H1 (cell line): Measurements from ENCODE around the gene LBHD1. TPM values are rescaled to one million over a fixed set of nuclear protein-coding genes. Genes with fewer than 3 reads are reported as not detected.

Source experiments
- CTCF ChIA-PET: fragments of 300-600 bp; sonication (Branson Sonifier 250); formaldehyde crosslinking; loops from one replicate; lab custom pipeline; 2021; ENCODE audit not compliant: partially characterized antibody; lab: Charles Lee
- POLR2A ChIA-PET: fragments of 300-600 bp; sonication (Branson Sonifier 250); formaldehyde crosslinking; loops from one replicate; lab custom pipeline; 2021; ENCODE audit warnings: inconsistent platforms; ENCODE audit not compliant: partially characterized antibody; lab: Charles Lee
- DNase-seq, 2 experiments: peaks; one replicate each; pipeline versions ENCODE4 v3.0.0 to v3.0.0-alpha.2; 2010 to 2022; ENCODE audit warnings: low spot score in 2 of 2, low read depth in 1 of 2, mixed read lengths in 1 of 2
- FAIRE-seq: peaks from 2 replicates; lab custom pipeline; 2011; peaks lifted over from hg19 to GRCh38; lab: Jason Lieb, UNC
- H2AFZ ChIP-seq: 2 replicates; pipeline ENCODE4 v1.8.1; 2012; ENCODE audit warnings: low read length, inconsistent platforms
- H2AK5ac ChIP-seq: 2 replicates; pipeline ENCODE4 v1.6.1; 2013; ENCODE audit warnings: low read depth, low read length
- H2BK120ac ChIP-seq: replicated peaks from 2 replicates; pipeline ENCODE3; 2013; ENCODE audit warnings: low read depth, low read length, inconsistent platforms
- H2BK12ac ChIP-seq: 2 replicates; pipeline ENCODE4 v1.6.1; 2013; ENCODE audit warnings: low read depth, low read length
- H2BK15ac ChIP-seq: 2 replicates; pipeline ENCODE4 v1.6.1; 2013; ENCODE audit warnings: low read length
- H2BK20ac ChIP-seq: 2 replicates; pipeline ENCODE4 v1.6.1; 2013; ENCODE audit warnings: low read length
- H2BK5ac ChIP-seq: 2 replicates; pipeline ENCODE4 v1.6.1; 2013; ENCODE audit warnings: low read depth, low read length
- H3K14ac ChIP-seq: 2 replicates; pipeline ENCODE4 v1.6.1; 2013; ENCODE audit warnings: inconsistent platforms; ENCODE audit not compliant: insufficient read length
- H3K18ac ChIP-seq: 2 replicates; pipeline ENCODE4 v1.6.1; 2013; ENCODE audit warnings: low read length; ENCODE audit errors: extremely low read depth
- H3K23ac ChIP-seq: 2 replicates; pipeline ENCODE4 v1.6.1; 2013; ENCODE audit warnings: inconsistent platforms; ENCODE audit not compliant: insufficient read length
- H3K23me2 ChIP-seq: 2 replicates; pipeline ENCODE4 v1.6.1; 2013; ENCODE audit warnings: low read depth, low read length
- H3K27ac ChIP-seq: 2 replicates; pipeline ENCODE4 v1.6.1; 2011; ENCODE audit warnings: low read depth, low read length, inconsistent platforms
- H3K27me3 ChIP-seq, 4 experiments: replicated peaks in 1 of 4; 1 replicate in 1 of 4; 2 replicates in 3 of 4; pipeline versions ENCODE4 v1.6.1 to v1.8.1; 2011 to 2013; ENCODE audit warnings: low read length in 3 of 4, mild to moderate bottlenecking in 3 of 4, inconsistent platforms in 2 of 4, mixed read lengths in 2 of 4, moderate library complexity in 1 of 4; ENCODE audit not compliant: control insufficient read depth in 3 of 4, insufficient read depth in 3 of 4; ENCODE audit errors: extremely low read depth in 1 of 4
- H3K36me3 ChIP-seq, 4 experiments: 2 replicates each; pipeline versions ENCODE4 v1.6.1 to v1.8.1; 2011 to 2013; ENCODE audit warnings: mild to moderate bottlenecking in 4 of 4, low read length in 3 of 4, moderate library complexity in 2 of 4, control low read depth in 1 of 4, inconsistent platforms in 1 of 4; ENCODE audit not compliant: insufficient read depth in 4 of 4, control insufficient read depth in 2 of 4
- H3K4ac ChIP-seq: replicated peaks from 2 replicates; pipeline ENCODE3; 2013; ENCODE audit warnings: low read length, low read depth, mixed read lengths, inconsistent platforms; ENCODE audit not compliant: insufficient read length
- H3K4me1 ChIP-seq, 4 experiments: replicated peaks in 1 of 4; 1 replicate in 1 of 4; 2 replicates in 3 of 4; pipeline versions ENCODE4 v1.6.1 to v1.8.1; 2011 to 2013; ENCODE audit warnings: low read length in 3 of 4, inconsistent platforms in 2 of 4, mixed read lengths in 1 of 4; ENCODE audit not compliant: insufficient read depth in 4 of 4, control insufficient read depth in 3 of 4
- H3K4me2 ChIP-seq, 2 experiments: 2 replicates each; pipeline versions ENCODE4 v1.6.1 to v1.8.1; 2011 to 2013; ENCODE audit warnings: low read depth in 2 of 2, low read length in 2 of 2, control low read depth in 1 of 2, inconsistent platforms in 1 of 2, mild to moderate bottlenecking in 1 of 2; ENCODE audit not compliant: insufficient read depth in 1 of 2
- H3K4me3 ChIP-seq, 4 experiments: fragments of 200-600, 300-600 bp in 1 of 4; sonication (generic), shearing (Covaris generic), sonication (Bioruptor Twin) in 1 of 4; 2 replicates each; pipeline versions ENCODE4 v1.5.1 to v1.8.1; 2011 to 2016; ENCODE audit warnings: low read length in 4 of 4, low read depth in 3 of 4, control low read depth in 2 of 4, inconsistent platforms in 2 of 4, mild to moderate bottlenecking in 2 of 4, mixed read lengths in 1 of 4, moderate library complexity in 1 of 4; ENCODE audit not compliant: insufficient read depth in 2 of 4; ENCODE audit errors: extremely low read depth in 1 of 4
- H3K56ac ChIP-seq: replicated peaks from 2 replicates; pipeline ENCODE3; 2013; ENCODE audit warnings: low read depth, mild to moderate bottlenecking, mixed read lengths, low read length, inconsistent platforms; ENCODE audit not compliant: insufficient read length
- H3K79me1 ChIP-seq: 2 replicates; pipeline ENCODE4 v1.6.1; 2013; ENCODE audit warnings: low read depth, low read length, control low read depth
- H3K79me2 ChIP-seq, 2 experiments: 2 replicates each; pipeline versions ENCODE4 v1.6.1 to v1.8.1; 2012 to 2013; ENCODE audit warnings: low read length in 2 of 2, mild to moderate bottlenecking in 2 of 2, inconsistent platforms in 1 of 2; ENCODE audit not compliant: insufficient read depth in 2 of 2, control insufficient read depth in 1 of 2
- H3K9ac ChIP-seq, 4 experiments: replicated peaks in 1 of 4; 1 replicate in 1 of 4; 2 replicates in 3 of 4; pipeline versions ENCODE4 v1.6.1 to v1.8.1; 2011 to 2013; ENCODE audit warnings: low read depth in 3 of 4, low read length in 3 of 4, control low read depth in 2 of 4, mild to moderate bottlenecking in 2 of 4, moderate library complexity in 2 of 4, inconsistent platforms in 1 of 4; ENCODE audit errors: extremely low read depth in 1 of 4
- H3K9me3 ChIP-seq, 2 experiments: 2 replicates each; pipeline versions ENCODE4 v1.6.1 to v1.8.1; 2012 to 2013; ENCODE audit warnings: mild to moderate bottlenecking in 2 of 2, moderate library complexity in 2 of 2, control low read depth in 1 of 2, inconsistent platforms in 1 of 2, low read depth in 1 of 2, low read length in 1 of 2, mixed read lengths in 1 of 2; ENCODE audit not compliant: insufficient read depth in 2 of 2
- H4K20me1 ChIP-seq, 2 experiments: replicated peaks in 1 of 2; 2 replicates each; pipeline versions ENCODE3 to v1.8.1; 2011 to 2013; ENCODE audit warnings: inconsistent platforms in 2 of 2, low read length in 2 of 2, mild to moderate bottlenecking in 1 of 2; ENCODE audit not compliant: insufficient read depth in 2 of 2, control insufficient read depth in 1 of 2
- H4K5ac ChIP-seq: 2 replicates; pipeline ENCODE4 v1.6.1; 2013; ENCODE audit warnings: low read length, low read depth, mixed read lengths, inconsistent platforms; ENCODE audit not compliant: insufficient read length
- H4K8ac ChIP-seq: 2 replicates; pipeline ENCODE4 v1.8.0; 2013; ENCODE audit warnings: mild to moderate bottlenecking, moderate library complexity, low read length, inconsistent platforms; ENCODE audit not compliant: insufficient read depth; ENCODE audit errors: extremely low read depth
- H4K91ac ChIP-seq: replicated peaks from 2 replicates; pipeline ENCODE3; 2013; ENCODE audit warnings: low read length, mixed read lengths, inconsistent platforms; ENCODE audit not compliant: insufficient read length
- ASH2L ChIP-seq: fragments of 200-600, 300-600 bp; sonication (generic); IDR thresholded peaks from one replicate; pipeline ENCODE4 v1.7.1; 2017; ENCODE audit warnings: low read length
- BRCA1 ChIP-seq: IDR thresholded peaks from 2 replicates; pipeline ENCODE4 v1.6.1; 2012; ENCODE audit warnings: low read depth, low read length, improper control_type of control experiment
- CBX5 ChIP-seq: fragments of 300-800, 300-1000 bp; sonication (generic); IDR thresholded peaks from 2 replicates; pipeline ENCODE4 v1.7.1; 2016; ENCODE audit warnings: antibody characterized with exemption, low read length, low read depth
- CBX8 ChIP-seq: fragments of 300-800, 300-1000 bp; sonication (generic); IDR thresholded peaks from 2 replicates; pipeline ENCODE4 v1.7.1; 2016; ENCODE audit warnings: low read depth, low read length, borderline replicate concordance
- CREB1 ChIP-seq: IDR thresholded peaks from 2 replicates; pipeline ENCODE4 v1.6.1; 2012; ENCODE audit warnings: inconsistent platforms
- CTBP2 ChIP-seq: IDR thresholded peaks from 2 replicates; pipeline ENCODE4 v1.7.0; 2011; ENCODE audit warnings: borderline replicate concordance, mild to moderate bottlenecking, moderate library complexity, mixed read lengths, low read length; ENCODE audit not compliant: insufficient read depth, insufficient read length
- FOSL1 ChIP-seq: IDR thresholded peaks from 2 replicates; pipeline ENCODE4 v1.6.1; 2011; ENCODE audit warnings: mild to moderate bottlenecking, low read depth, low read length, moderate library complexity; ENCODE audit not compliant: insufficient read depth
- HDAC6 ChIP-seq: IDR thresholded peaks from one replicate; pipeline ENCODE4 v1.7.1; 2012; ENCODE audit warnings: low read depth, mild to moderate bottlenecking, inconsistent platforms, low read length, moderate library complexity
- POLR2A ChIP-seq, 2 experiments: IDR thresholded peaks; 1 replicate in 1 of 2; 2 replicates in 1 of 2; pipeline ENCODE4 v1.6.1; 2011; ENCODE audit warnings: low read depth in 2 of 2, low read length in 2 of 2, mild to moderate bottlenecking in 2 of 2; ENCODE audit errors: control extremely low read depth in 1 of 2
- RFX5 ChIP-seq: IDR thresholded peaks from 2 replicates; pipeline ENCODE4 v1.6.1; 2011; ENCODE audit warnings: low read depth, low read length, improper control_type of control experiment, borderline replicate concordance
- RXRA ChIP-seq: IDR thresholded peaks from 2 replicates; pipeline ENCODE4 v1.6.1; 2011; ENCODE audit warnings: low read depth, mild to moderate bottlenecking, low read length, moderate library complexity; ENCODE audit not compliant: insufficient read depth
- SP2 ChIP-seq: IDR thresholded peaks from 2 replicates; pipeline ENCODE4 v1.6.1; 2012; ENCODE audit warnings: mild to moderate bottlenecking, low read length, inconsistent platforms
- SRF ChIP-seq: IDR thresholded peaks from 2 replicates; pipeline ENCODE4 v1.6.1; 2011; ENCODE audit warnings: mild to moderate bottlenecking, low read depth, low read length, moderate library complexity
- WGBS, 2 experiments: shearing (Covaris generic) in 1 of 2; methylation state at CpG; one replicate each; pipeline versions ENCODE4 v1.1.6 to v1.1.7; 2013 to 2015; ENCODE audit warnings: low lambda C conversion rate in 2 of 2, mixed read lengths in 2 of 2, inconsistent platforms in 1 of 2, low coverage in 1 of 2, missing lambda C conversion rate in 1 of 2; ENCODE audit not compliant: insufficient replicate concordance in 2 of 2, insufficient coverage in 1 of 2, insufficient read length in 1 of 2; ENCODE audit errors: extremely low coverage in 1 of 2, missing lambda C conversion rate in 1 of 2; 5-methylcytosine and 5-hydroxymethylcytosine counted together
- polyA plus RNA-seq, 7 experiments: library from polyadenylated mRNA; depleted of rRNA in 3 of 7; stranded (reverse) in 5 of 7; unstranded in 2 of 7; fragments of >200 nt in 5 of 7; fragments of 200-250 nt in 2 of 7; gene quantifications; 1 replicate in 5 of 7; 2 replicates in 1 of 7; 4 replicates in 1 of 7; pipeline versions ENCODE4 v1.2.1 to v1.2.3, GENCODE V29; 2011 to 2013; ENCODE audit warnings: missing spikeins in 2 of 7, mixed read lengths in 2 of 7
- total RNA-seq: library from RNA; stranded (reverse); fragmentation: NEBNext Ultra II Directional; extraction: Animal tissue kit (Norgen Biotek cat#: 25700); gene quantifications from 2 replicates; pipeline ENCODE4 v1.2.1, GENCODE V29; 2021

The LBHD1 gene
- total and polyA plus RNA-seq, 2 of the 8 experiments (the other 6 are each of a cell fraction or from before 2014, with no cell fraction given): 2.3 to 5.2 TPM

- Histone ChIP-seq H4K8ac (peak within 1 kb of the TSS; percentile 88; the same call in 1 of the 2 replicates), H2AFZ (no peak within 1 kb of the TSS), H2BK5ac (no peak within 1 kb of the TSS), H3K4me3 (no peak within 1 kb of the TSS), H3K23me2 (no peaks in the 10 kb centered on the region), H3K4me1 (peaks cover 0 to 4% (median 0%) of the 10 kb centered on the region in 4 experiments; a peak in 2 of 7 replicates), H4K20me1 (peaks cover 0 to 6% of the 10 kb centered on the region in 2 experiments), H3K27me3 (no peaks in the 10 kb centered on the region), H3K18ac (no peak within 1 kb of the TSS), H2BK20ac (no peak within 1 kb of the TSS), H2BK12ac (no peak within 1 kb of the TSS), H3K36me3 (peaks cover 11 to 29% (median 25%) of the 10 kb centered on the region in 4 experiments; a peak in 6 of 8 replicates), H3K79me2 (no peaks in the 10 kb centered on the region), H4K91ac (no peak within 1 kb of the TSS), H3K4me2 (no peak within 1 kb of the TSS; a peak in 1 of 4 replicates), H3K14ac (no peak within 1 kb of the TSS), H3K79me1 (no peaks in the 10 kb centered on the region), H3K56ac (no peak within 1 kb of the TSS), H2BK120ac (no peak within 1 kb of the TSS), H3K27ac (no peak within 1 kb of the TSS), H3K23ac (no peak within 1 kb of the TSS), H2AK5ac (no peak within 1 kb of the TSS), H2BK15ac (no peak within 1 kb of the TSS), H3K4ac (no peak within 1 kb of the TSS), H3K9me3 (no peaks in the 10 kb centered on the region), H3K9ac (peak within 1 kb of the TSS in 1 of 4 experiments; percentile 50; a peak in 1 of 7 replicates), H4K5ac (no peak within 1 kb of the TSS)
- CTCF ChIA-PET: interaction anchor here (0.6 to 10.3 kb wide), 17 partner anchors 7 to 146 kb away, joined by 3 to 114 read pairs (median 4); partner anchors contain the start of genes BSCL2, C11orf98, CSKMT and GNG3
- 86% methylated on average over 11 of the region's 11 CpGs; no CpG with 5 or more reads in 1 of the 2 experiments for WGBS, 2 experiments
- DNase-seq (no peak), FAIRE-seq (no peak)
- POLR2A ChIA-PET: interaction anchor here (0.6 to 61.4 kb wide), 14 partner anchors 11 to 166 kb away, joined by 3 to 2041 read pairs (median 4); partner anchors contain the start of genes AHNAK, B3GAT3, BSCL2 and C11orf98
- TF ChIP-seq CBX5 (no peak), HDAC6 (no peak), CBX8 (no peak), CTBP2 (no peak), SP2 (no peak), BRCA1 (no peak), POLR2A (IDR thresholded peaks at IDR 0.05; ENCODE audit: control extremely low read depth in 1 of 2, low read depth in 2 of 2, low read length in 2 of 2) (no peak), FOSL1 (no peak), SRF (no peak), CREB1 (no peak), RFX5 (no peak), RXRA (no peak), ASH2L (no peak)
These were observed 17.5 kb upstream of the LBHD1 start, which contains the start of gene LRRN4CL for GRCh38 chr11:62689421-62690183. TSS of gene LRRN4CL (minus strand) at chr11:62689530. CDS start at chr11:62688508, 1,022 bp downstream.
